Right lobe of liver (tissue), 6 donors: ENCODE measurements around the gene XPO6. TPM values are rescaled to one million over a fixed set of nuclear protein-coding genes. Genes with fewer than 3 reads are reported as not detected.

ENCODE experiments used
- ATAC-seq, 4 donors: fragments of 200-7000 bp; cut with Tn5 transposase; one replicate each; pipeline ENCODE4 v1.9.1; 2020; ENCODE audit warnings: mild to moderate bottlenecking in 4 of 4, moderate library complexity in 4 of 4
- DNase-seq, 3 donors: peaks; one replicate each; pipeline ENCODE4 v3.0.0-alpha.2; 2020
- H3K27ac ChIP-seq, 3 donors: fragments of 200-600 bp; one replicate each; pipeline ENCODE4 v1.8.0; 2022
- H3K27me3 ChIP-seq, 2 donors: fragments of 200-600 bp; one replicate each; pipeline ENCODE4 v1.8.0; 2022
- H3K36me3 ChIP-seq, 4 donors: fragments of 200-600 bp; sonication (generic) in 1 of 4; one replicate each; pipeline versions ENCODE4 v1.5.1 to v1.8.0; 2017 to 2022; ENCODE audit warnings: control low read depth in 1 of 4
- H3K4me1 ChIP-seq, 4 donors: fragments of 200-600 bp; sonication (generic) in 1 of 4; one replicate each; pipeline versions ENCODE4 v1.5.1 to v1.8.0; 2017 to 2022; ENCODE audit warnings: control low read depth in 1 of 4
- H3K4me3 ChIP-seq, 3 donors: fragments of 200-600 bp; one replicate each; pipeline ENCODE4 v1.8.0; 2022
- H3K9me3 ChIP-seq, 4 donors: fragments of 200-600 bp; sonication (generic) in 1 of 4; one replicate each; pipeline versions ENCODE4 v1.5.1 to v1.8.0; 2017 to 2022; ENCODE audit warnings: control low read depth in 1 of 4
- POLR2A ChIP-seq: fragments of 450-650 bp; IDR thresholded peaks from one replicate; pipeline ENCODE4 v1.6.1; 2017; ENCODE audit warnings: antibody characterized with exemption, mild to moderate bottlenecking
- WGBS: methylation state at CpG from one replicate; pipeline ENCODE4 v1.1.6; 2018; ENCODE audit warnings: low coverage, low lambda C conversion rate; ENCODE audit not compliant: insufficient coverage; ENCODE audit errors: missing lambda C conversion rate; 5-methylcytosine and 5-hydroxymethylcytosine counted together
- intact Hi-C, 2 donors: fragments of 100-400 bp; cut with DNase I; formaldehyde crosslinking; loops; one replicate each; pipeline versions ENCODE4 v1.11.2 to v1.14.1; 2022
- total RNA-seq, 6 experiments: library from RNA; depleted of rRNA in 2 of 6; stranded (reverse); fragments of >200 nt in 2 of 6; fragmentation: NEBNext Ultra II Directional in 3 of 6; extraction: Animal tissue kit (Norgen Biotek cat#: 25700) in 3 of 6; gene quantifications; one replicate each; pipeline versions ENCODE4 v1.1.0 to v1.2.4, GENCODE V29; 2016 to 2023
- TF ChIP-seq, protein P1 (sequence below), 4 donors: fragments of 200-600 bp in 3 of 4; fragments of 450-650 bp in 1 of 4; IDR thresholded peaks; one replicate each; pipeline versions ENCODE4 v1.5.1 to v1.8.0; 2016 to 2022; ENCODE audit warnings: antibody characterized with exemption in 4 of 4, mild to moderate bottlenecking in 2 of 4
- donor health status: DM: no; HTN: yes; CAD: no.
- donor health status: DM: no; HTN: no; CAD: no.
- donor health status: DM: no; HTN: no; CAD: no.
- donor health status: DM: no; HTN: yes; CAD: no.
- donor health status: DM: no; HTN: yes; CAD: no.

Gene XPO6
- total RNA-seq, 6 experiments from 2014 or later: 41.8 to 62.1 (median 51.3) TPM

DNA sequence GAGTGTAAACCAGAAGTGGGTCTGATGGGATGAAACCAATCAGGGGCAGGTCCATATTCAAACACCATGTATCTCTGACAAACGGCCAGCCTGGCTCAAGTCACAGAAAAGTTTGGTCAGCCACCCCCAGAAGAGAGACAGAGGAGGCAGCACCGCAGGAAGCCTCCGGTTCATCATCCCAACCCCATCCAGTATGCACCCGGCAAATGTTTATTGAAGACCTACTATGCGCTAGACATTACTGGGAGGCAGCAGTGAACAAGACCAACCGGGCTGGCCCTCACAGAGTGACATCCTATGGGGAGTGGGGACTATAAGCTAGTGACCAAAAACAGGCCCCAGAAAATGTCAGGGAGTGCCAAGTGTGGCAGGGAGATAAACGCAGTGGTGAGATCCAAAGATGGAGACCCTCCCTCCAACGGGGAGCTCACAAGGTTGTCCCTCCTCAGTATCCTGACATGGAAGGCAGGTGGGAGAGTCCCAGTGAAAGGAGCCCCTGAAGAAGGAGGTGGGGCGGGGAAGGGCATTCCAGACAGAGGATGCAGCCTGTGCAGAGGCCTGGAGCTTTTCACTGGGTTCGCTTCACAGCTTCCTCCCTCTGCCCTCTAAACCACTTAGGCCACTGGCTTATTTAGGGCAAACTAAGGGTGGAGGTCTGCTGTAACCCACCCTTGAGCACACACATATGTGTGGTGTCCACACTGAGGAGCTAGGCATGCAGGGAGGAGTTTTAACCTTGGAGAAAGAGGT, 150.2 kb downstream of the XPO6 start:
- intact Hi-C loops: loop anchor here (10.0 kb wide), 1 partner anchor 87 kb away; no protein-coding TSS in a partner anchor
- DNase-seq (no peak), ATAC-seq (no peak)
- no peak overlapping the region for H3K4me3 ChIP-seq
- peaks cover 0 to 12% of the 10 kb centered on the region in 2 donors for H3K27me3 ChIP-seq
- H3K4me1 ChIP-seq: no peaks in the 10 kb centered on the region
- H3K36me3 ChIP-seq: no peaks in the 10 kb centered on the region
- H3K27ac ChIP-seq: no peak overlapping the region
- H3K9me3 ChIP-seq: no peaks in the 10 kb centered on the region
- TF ChIP-seq, protein P1, sequence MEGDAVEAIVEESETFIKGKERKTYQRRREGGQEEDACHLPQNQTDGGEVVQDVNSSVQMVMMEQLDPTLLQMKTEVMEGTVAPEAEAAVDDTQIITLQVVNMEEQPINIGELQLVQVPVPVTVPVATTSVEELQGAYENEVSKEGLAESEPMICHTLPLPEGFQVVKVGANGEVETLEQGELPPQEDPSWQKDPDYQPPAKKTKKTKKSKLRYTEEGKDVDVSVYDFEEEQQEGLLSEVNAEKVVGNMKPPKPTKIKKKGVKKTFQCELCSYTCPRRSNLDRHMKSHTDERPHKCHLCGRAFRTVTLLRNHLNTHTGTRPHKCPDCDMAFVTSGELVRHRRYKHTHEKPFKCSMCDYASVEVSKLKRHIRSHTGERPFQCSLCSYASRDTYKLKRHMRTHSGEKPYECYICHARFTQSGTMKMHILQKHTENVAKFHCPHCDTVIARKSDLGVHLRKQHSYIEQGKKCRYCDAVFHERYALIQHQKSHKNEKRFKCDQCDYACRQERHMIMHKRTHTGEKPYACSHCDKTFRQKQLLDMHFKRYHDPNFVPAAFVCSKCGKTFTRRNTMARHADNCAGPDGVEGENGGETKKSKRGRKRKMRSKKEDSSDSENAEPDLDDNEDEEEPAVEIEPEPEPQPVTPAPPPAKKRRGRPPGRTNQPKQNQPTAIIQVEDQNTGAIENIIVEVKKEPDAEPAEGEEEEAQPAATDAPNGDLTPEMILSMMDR (IDR thresholded peaks at IDR 0.05): no peak
- no peak for TF ChIP-seq POLR2A
- 45% methylated on average over 6 of the region's 10 CpGs for WGBS

DNA sequence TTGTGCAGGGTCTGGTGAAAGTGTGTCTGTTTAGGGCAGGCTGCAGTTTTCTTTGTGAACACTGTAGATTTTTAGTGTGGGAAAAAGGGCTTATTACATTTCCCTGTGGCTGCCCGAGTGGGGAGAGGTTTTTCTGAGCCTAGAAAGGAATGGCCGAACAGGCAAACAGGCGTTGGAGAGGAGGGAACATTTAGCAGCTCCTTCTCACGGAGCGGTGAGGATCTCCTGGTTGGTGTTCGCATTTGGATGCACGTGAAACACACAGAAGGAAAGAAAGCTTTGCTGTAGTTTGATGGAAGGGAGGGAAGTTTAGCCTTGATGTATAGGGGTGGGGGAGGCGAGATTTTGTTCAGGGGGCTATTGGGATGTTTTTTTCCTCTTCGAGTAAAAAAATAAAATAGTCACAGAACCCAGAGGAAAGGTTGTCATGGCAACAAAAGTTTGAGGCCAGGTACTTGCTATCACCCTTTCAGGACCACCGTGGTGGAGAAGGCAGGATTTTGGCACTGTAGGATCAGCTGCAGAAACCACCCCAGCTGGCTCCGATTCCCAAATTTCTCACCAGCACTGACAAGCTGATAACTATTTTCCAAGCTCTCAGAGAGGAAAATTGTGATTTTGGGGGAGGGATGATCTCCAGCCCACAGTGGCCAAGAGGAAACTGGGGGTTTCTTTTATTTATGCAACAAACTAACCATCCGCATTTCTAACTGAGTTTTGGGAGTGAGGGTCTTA, 151.8 kb downstream of the XPO6 start:
- intact Hi-C loops: loop anchor here (10.0 kb wide), 1 partner anchor 85 kb away; no protein-coding TSS in a partner anchor
- Histone ChIP-seq H3K27me3 (peaks cover 0 to 12% of the 10 kb centered on the region in 2 donors), H3K4me3 (no peak overlapping the region), H3K36me3 (no peaks in the 10 kb centered on the region), H3K4me1 (no peaks in the 10 kb centered on the region), H3K9me3 (no peaks in the 10 kb centered on the region), H3K27ac (no peak overlapping the region)
- ATAC-seq: no peak
- DNase-seq: no peak
- TF ChIP-seq POLR2A: no peak
- TF ChIP-seq, protein P1 (IDR thresholded peaks at IDR 0.05): no peak
- 13% methylated on average over 12 of the region's 12 CpGs for WGBS

DNA sequence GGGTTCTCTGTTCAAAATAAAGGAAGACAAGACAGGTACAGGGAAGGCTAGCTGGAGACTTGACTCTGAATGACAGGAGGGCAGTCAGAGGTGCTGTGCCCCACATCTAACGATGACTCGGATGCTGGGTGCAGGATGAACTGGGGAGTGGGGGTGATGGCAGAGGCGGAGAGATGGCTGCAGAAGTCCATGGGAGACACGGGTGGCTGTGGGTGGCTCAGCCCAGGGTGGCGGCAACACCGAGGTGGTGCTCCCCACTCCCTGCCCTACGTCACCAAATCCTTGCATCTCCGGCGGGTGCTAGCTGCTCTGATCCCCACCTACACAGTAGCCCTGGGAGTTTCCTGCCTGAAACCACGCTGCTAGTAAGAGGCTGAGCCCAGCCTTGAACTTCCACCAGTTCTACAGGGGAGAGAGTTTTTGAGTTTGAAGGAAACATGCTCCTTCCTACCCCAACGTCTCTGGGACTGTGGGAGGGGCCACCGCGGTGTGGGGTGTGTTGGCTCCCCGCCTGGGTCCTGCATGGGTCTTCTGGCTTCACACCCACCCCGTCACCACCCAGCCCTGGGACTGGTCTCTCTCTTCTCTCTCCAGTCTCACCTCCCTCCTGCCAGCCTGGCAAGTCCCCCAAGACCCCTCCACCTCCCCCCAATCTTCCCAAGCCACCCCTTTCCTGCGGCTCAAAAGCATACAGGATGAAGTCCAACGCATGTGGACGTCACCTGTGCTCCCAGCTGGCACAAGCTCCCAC, 152.8 kb downstream of the XPO6 start:
- H3K9me3 ChIP-seq: no peaks in the 10 kb centered on the region
- intact Hi-C loops: no loop called here
- H3K4me3 ChIP-seq: no peak overlapping the region
- H3K27me3 ChIP-seq: peaks cover 0 to 10% of the 10 kb centered on the region in 2 donors
- peak in 1 of 4 donors; percentile 10 for ATAC-seq
- TF ChIP-seq, protein P1 (IDR thresholded peaks at IDR 0.05): no peak
- no peak for TF ChIP-seq POLR2A
- H3K4me1 ChIP-seq: no peaks in the 10 kb centered on the region
- WGBS: 41% methylated on average over 11 of the region's 18 CpGs
- H3K36me3 ChIP-seq: no peaks in the 10 kb centered on the region
- no peak for DNase-seq
- H3K27ac ChIP-seq: no peak overlapping the region

DNA sequence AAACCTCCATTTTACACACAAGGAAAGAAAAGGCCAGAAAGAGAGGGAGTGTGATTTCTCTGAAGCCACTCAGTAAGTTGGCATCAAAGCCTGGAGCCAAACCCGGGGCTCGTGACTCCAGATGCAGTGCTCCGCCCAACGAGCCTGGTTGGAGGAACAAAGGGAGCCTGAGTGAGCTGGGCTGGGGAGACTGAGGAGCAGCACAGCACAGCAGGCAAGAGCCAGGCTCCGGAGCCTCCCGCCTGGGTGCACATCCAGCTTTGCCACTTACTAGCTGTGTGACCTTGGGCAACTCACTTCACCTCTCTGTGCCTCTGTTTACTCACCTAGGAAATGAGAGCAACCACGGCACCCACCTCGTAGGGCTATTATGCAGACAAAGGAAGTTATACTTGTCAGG, 153.8 kb downstream of the XPO6 start:
- Histone ChIP-seq H3K9me3 (no peaks in the 10 kb centered on the region), H3K4me3 (no peak overlapping the region), H3K27me3 (peaks cover 0 to 5% of the 10 kb centered on the region in 2 donors), H3K4me1 (no peaks in the 10 kb centered on the region), H3K27ac (no peak overlapping the region), H3K36me3 (no peaks in the 10 kb centered on the region)
- no CpG with 5 or more reads among the region's 8 CpGs for WGBS
- DNase-seq (no peak), ATAC-seq (no peak)
- intact Hi-C loops: no loop called here
- TF ChIP-seq, protein P1 (IDR thresholded peaks at IDR 0.05): no peak
- no peak for TF ChIP-seq POLR2A
